ENCODE results near the gene GNAZ.

The GNAZ gene

DNA sequence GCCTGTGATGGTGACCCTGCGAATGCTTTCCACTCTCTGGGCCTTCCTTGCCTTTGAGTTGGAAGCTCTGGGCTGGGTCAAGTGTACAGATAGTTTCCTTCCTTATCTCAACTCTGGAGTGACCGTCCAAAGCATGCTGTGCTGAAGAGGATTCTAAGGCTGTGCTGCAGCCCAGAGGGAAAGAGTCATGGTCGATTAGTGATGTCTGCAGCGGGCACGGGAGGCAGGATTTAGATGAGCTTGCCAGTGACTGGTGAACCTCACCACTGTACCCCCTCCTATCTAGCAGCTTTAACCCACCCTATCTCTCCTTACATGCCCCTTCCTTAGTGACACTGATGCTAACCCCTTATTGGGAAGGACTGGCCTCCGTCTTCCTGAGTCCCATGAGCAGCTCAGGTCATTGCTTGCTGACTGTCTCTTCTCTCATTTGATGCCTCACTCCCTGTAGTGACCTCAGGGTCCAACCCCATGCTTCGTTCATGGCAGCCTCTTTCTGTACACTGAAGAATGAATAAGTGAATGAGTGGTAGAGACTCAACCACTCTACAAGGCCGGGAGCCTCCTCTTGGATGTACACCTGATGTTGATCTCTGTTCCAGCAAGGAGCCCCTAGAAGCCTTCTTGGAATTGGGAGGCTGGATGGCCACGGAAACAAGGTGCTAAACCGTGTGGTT lies 6.7 kb downstream of the GNAZ start:
- DNase-seq (ENCODE audit: low spot score): no peak

DNA sequence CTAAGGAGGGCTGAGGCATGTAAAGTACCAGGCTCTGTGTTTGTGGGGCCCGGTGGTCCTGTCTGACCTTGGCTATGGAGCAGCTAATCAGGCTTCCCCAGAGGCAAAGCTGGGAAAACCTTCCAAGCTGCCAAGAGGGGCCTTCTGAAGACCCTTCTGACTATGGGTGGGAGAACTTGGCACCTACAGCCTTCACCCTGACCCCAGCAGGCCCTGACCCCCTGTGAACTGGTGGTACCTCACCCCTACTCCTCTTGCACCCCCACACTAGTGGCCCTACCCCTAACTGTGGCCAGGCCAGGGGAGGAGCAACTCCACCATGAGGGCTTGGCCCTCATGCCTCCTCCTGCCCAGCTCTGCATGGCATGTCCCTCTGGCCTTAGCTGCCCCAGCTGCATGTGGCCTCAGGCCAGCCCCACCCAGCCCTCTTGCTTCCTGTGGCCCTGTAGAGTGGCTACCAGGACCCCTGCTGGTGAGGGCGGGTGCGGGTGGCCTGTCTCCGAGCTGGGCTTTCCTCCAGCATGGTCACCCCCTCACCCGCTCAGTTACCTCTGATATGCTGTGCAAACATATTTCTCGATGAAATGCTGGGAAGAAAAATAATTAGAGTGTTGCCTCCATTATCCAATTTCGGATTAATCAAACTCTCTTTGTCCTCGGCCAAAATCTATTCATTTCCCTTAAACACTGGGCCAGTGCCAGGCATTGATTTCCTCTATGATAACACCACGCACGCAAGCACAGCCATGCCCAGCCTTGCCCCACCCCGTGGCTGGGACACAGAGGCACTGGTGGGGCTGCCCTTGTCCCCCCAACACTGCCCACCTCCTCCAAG lies 7.5 kb downstream of the GNAZ start:
- no peak for DNase-seq (ENCODE audit: low spot score)

DNA sequence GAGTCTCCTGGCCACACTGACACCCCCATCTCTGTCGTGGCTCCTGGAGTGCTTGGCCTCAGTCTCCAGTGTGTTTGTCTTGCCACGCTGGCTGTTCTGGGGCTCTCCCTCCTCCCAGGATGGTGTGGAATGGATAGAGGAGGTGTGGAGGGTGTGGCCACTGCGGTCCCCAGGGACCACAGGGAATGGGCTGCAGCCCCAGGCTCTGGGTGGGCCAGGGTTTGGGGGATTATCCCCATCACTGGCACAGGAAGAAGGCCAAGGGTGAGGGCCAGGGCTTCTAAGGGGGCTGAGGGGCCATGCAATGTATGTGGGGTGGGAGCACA lies 8.1 kb downstream of the GNAZ start:
- DNase-seq (ENCODE audit: low spot score): no peak

DNA sequence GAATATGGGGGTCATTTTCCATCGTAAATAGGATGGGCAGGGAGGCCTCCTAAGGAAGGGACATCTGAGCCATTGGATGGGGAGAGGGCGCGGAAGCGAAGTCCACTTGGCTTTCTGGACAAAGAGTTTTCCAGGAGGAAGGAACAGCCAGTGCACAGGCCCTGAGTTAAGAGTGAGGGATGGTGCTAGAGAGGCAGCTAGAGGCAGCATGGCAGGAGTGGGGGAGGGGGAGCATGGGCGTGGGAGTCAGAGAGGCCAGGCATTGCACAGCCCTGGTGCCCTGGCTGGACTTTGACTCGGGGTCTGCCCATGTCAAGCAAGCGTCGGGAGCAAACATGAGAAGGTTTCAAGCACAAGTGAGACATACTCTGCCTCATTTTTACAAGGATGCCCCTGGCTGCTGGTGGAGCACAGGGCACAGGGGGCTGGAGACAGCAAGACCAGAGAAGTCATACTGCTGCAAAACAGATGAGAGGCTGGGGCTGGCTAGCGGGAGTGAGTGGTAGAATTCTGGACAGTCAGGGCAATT lies 9.0 kb downstream of the GNAZ start:
- no peak for DNase-seq (ENCODE audit: low spot score)

DNA sequence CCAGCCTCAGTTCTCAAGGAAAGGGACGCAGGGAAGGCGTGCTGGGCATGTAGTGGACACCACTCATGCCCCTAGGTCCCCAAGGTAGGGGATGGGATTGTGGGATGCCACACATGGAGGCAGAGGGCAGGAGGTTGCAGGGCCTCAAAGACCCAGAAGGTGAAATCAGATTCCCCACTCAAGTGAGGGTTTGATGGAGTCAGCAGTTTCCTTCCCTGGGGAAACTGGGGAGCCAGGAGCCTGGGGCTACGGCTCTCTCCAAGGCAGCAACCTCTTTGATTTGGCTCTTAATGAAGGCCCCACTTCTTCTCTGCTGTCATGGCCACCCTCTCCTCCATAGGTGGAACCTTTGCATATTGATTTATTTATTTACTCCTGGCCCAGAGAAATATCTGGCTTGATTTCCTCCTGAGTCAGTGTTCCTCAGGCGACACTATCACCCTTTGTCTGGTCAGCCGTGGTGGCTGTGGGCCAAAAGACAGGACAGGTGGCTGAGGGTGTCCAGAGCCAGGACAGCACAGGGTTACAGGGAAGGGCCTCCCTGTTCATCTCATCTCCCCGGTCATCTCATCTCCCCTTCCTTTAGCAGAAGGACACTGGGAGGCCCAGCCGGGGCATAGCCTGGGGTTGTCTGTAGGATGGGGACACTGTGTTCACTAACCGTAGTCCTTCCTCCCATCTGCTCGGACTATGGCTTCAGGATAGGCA lies 9.6 kb downstream of the GNAZ start:
- peak; percentile 44 for DNase-seq (ENCODE audit: low spot score)

DNA sequence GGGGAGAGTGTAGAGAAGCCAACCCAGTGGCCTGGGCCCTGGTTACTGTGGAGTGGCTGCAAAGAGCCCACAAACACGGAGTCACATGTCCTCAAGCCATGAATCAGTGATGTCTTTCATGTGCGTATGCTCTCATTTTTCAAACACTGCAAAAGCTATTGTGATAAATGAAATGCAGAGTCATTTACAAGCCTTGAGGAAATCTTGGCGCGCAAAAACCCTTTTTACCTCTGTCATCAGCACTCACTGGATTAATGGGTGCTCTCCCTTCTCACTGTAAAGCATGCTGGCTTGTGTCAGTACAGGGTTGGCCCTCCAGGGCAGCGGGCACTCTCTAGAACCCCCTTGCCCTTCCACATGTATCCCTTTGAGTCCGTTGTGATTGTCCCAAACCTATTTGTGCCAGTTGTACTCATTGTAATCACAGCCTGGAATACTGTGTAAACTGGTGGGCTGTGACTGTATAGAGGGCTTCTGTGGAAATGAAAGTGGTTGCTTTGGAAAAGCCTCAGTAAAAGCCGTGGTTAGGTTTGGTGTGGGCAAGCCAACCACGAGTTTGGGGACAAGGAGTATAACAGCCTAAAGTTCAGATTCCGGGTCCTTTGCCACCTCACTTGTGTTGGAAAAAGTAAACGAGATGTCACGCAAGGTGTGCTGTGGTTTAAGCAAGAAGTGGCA lies 10.4 kb downstream of the GNAZ start:
- peak; percentile 70 for DNase-seq (ENCODE audit: low spot score)

DNA sequence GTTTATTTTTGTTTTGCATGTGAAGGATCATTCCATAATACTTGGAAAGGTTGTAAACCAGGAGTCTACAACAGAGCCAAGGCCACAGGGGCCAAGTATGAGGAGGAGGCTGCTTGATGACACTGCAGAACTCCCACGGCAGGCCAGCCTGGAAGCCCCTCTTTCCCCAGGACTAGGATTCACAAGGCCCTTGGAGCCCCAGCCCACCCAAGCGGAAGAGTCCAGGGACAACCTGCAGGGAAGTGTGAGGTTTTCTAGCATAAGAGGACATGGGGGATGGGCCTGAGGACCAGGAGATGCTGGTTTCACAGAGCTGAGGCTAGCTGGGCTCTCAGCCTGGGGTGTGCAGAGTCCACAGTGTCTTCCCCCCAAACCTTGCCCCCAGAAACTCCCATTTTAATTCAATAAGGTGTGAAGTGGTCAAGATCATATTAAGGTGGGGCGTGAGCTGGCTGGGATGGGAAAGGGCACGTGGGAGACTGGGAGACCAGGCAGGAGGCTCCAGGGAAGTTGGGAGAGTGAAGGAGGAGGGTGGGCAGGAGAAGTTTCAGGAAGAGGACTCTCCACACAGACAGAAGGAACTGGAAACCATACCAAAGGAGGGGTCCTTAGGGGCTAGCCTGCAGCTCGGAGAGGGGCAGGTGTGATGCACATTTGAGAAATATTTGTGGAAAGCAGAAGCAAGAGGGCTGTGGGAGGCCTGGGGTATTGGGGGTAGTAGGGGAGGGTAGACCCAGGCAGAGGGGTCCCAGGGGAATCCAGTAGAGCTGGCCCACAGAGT lies 12.4 kb downstream of the GNAZ start:
- no peak for DNase-seq (ENCODE audit: low spot score)

DNA sequence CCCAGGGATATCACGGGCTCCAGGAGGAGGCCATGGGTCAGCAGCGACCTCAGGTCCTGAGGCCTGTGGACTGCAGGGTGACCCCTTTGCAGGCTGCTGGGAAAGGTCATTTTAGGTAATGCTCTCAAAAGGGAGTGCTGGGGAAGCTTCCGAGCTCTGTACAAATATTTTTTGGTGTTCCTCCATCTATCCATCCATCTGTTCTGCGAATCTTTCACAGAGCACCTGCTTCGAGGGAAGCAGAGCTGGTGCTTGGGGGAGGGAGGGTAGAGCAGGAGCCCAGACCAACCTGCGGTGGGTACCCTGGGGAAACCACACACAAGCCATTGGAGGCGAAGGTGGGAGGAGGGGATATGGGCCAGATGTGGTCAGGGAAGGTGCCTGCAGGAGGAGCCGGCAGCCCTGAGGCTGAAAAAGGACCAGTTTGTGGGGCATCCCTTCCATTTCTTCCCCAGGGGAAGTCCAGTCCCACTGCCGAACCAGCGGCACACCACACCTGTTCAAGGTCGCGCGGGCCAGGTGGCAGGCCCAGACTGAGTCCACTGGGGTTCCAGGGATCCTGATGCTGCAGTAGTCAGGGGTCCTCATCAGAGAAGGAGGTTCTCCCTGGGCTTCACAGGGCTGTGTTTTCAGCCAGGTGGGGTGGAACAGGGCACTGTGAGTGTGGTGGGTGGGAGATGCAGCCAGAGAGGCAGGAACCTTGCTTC lies 13.1 kb downstream of the GNAZ start:
- DNase-seq (ENCODE audit: low spot score): no peak

DNA sequence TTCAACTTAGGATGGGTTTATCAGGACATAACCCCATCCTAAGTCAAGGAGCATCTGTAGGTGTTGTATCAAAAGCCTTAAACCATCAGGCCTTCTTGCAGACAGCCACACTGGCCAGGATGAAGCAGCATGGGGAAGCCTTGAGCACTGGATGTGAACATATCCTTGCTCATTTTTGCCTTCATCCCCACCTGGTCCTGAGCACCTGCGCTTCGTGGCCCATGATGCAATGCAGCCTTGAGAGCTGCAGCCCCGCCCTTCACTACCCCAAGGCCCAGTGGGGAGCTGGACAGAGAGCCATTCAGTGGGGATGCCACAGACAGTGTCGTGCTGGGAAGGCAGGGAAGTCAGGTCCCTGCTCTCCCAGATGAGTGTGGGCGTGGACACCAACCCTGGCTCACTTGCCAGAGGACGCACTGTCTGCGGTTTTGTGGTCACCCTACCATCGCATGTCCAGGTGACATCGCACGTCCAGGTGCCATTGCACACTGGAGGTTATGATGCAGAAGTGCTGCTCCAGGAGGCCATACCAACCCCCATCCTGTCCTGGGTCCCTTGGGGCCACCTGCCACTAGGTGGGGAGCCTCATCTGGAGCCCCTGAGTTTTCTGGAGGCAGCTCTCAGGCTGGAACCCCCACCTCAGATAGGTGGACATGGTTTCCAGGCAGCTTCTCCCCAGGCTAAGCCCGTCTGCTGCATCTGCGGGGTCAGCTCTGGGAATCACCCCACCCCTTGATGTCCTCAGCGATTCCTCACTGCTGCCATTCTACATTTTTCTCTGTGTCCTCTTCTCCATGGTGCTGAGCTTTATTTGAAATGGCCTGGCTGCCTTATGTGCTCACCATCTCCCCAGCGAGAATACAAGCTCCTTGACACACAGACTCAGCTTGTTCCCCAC lies 14.4 kb downstream of the GNAZ start:
- no peak for DNase-seq (ENCODE audit: low spot score)

DNA sequence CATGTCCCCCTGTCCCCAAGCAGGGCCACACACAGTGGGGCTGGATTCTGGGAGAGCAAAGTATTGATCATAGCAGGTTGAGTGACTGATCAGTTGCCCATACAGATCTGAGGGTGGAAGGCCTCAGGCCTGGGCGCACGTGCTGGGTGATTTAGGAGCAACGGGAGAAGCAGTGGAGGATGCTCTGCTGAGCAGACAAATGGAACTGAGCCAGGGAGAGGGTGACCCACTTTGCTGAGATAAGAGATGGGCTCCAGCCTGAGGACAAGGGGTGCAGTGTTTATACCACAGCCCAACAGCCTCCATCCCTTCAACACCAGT lies 15.0 kb downstream of the GNAZ start:
- DNase-seq (ENCODE audit: low spot score): no peak

DNA sequence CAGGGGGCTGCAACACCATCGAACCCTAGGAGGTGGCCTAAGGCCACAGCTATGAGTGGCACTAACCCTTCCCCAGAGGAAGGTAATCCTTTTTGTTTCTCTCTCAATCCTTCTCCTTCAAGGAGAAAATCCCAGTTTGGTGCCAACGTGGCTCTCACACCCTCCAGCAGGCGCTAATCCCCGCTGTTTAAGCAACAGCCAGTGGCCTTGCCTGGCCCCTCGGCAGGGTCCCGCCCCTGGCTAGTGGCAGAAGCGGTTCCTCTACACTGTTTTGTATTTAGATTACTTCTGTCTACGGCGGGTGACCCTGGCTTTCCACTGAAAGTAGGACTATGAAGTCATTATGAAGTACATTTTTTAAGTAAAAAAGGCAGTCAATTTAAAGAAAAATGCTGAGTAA lies 15.5 kb downstream of the GNAZ start:
- DNase-seq (ENCODE audit: low spot score): no peak

DNA sequence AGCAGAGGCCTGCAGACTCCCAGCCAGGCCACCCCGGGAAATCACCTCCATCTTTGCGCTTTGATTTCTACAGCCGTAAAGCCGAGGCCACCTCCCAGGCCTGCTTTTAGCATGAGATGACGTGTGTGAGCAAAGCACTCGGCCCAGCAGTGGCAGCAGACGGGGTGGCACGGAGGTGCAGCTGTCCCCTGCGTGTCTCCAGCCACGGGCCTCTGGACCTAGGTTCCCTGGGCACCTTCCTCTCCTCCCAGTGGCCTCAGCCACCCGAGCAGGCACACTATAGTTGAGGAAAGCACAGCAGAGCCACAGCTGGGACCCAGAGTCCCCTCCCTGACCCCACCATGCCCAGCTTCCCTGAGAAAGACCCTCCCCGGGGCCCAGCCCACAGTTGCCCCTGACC lies 15.9 kb downstream of the GNAZ start:
- no peak for DNase-seq (ENCODE audit: low spot score)

DNA sequence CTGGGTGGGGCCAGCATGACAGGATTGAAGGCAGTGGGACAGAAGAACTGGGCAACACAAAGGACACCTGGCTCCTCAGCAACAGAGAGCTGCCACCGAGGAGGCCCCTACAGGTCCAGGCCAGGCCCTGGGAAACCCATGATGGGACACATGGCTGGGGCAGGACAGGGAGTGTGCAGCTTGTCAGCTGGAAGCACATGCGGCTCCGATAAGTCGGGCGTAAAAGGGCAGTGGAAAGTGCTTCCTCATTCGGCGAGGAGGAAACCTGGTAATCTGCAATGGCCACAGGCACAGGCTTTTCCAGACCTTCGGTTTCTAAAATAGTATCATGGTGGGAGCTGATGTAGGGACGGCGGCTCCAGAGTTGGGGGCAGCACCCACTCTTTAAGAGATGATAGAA lies 16.5 kb downstream of the GNAZ start:
- DNase-seq (ENCODE audit: low spot score): no peak

DNA sequence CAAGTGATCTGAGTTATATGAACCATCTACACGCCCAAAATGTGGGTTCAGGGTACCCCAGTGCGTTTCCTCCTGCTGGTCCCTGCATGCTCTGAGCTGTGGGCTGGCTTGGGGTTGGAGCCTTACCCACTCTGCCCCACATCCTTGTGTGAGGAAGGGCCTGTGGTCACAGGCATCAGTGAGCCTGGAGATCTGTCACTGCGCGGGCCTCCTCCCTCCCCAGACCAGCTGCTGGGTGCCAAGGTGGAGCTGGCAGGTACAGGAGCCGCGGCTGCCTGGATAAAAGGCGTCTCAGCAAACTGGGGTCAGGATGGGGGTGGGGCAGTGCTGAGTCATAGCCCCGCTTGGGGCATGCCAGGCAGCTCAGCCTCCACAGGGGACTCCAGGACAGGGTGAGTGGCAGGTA lies 17.9 kb downstream of the GNAZ start:
- no peak for DNase-seq (ENCODE audit: low spot score)

DNA sequence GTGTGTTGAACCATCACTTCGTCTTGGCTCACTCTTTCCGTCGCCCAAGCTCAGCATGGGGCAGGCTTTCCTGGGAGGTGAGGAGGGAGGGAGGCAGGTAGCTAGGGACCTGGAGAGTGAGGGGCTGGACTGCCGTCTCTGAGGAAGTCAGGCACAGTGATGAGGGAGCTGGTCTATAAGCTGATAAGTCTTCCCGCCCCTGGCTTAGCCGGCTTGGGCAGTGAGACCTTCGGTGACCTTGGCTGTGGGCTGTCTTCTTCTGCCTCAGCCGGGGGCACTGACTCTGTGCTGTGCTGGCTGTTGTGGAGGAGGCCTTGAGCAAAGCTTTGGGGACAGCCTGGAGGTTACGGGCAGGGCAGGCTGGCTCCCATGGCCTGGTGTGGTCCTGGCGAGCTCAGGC lies 18.7 kb downstream of the GNAZ start:
- no peak for DNase-seq (ENCODE audit: low spot score)

DNA sequence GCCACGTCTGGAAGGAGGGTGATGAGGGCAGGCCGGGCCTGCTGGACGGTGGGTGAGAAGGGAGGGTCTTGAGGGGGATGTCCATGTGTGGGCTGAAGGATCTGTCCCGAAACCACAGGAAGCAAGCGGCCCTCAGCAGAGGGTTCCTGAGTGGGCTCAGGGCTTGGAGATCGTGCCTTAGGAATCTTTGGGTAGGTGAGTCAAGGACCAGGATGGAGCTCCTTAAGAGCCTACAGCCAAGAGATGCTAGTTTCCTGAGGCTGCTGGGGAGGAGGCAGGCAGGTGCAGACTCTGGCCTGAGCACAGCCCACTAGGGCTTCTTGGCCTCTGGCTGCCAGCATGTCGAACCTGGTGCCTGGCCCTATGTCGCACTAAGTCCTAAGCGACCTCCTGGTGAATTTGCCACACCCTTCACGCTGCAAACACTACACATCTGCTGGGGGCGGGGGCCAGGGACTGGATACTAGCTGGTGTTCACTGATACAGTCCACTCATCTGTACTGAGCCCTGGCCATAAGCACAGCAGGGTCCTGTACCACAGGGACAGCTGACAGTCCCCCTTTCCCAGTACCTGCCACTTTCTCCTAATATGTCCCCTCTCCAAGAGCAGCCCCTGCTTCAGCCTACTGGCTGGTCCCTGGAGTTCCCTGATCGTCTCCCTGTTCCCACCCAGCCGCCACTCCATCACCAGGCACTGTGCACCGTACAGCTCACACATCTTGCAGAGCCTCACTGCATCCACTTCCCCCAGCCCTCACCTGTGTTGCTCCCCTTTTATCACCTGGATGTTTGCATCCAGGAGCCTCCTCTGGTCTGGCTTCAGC lies 19.5 kb downstream of the GNAZ start:
- no peak for DNase-seq (ENCODE audit: low spot score)

DNA sequence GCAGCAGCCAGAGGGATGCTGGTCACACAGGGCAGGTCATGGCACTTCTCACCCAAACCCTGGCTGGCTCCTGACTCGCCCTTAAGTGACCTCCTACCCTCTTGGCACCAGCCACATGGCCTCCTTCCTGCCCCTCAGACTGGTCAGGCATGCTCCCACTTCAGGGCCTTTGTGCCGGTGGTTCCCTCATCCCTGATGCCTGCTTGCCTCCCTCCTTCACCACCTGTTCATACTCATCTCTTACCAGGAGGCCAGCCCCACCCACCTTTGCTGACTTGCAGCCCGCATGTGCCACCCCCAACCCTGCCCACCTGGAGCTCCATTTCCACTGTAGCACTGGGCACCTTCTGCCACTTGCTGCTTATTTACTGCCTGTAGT lies 20.1 kb downstream of the GNAZ start:
- no peak for DNase-seq (ENCODE audit: low spot score)

DNA sequence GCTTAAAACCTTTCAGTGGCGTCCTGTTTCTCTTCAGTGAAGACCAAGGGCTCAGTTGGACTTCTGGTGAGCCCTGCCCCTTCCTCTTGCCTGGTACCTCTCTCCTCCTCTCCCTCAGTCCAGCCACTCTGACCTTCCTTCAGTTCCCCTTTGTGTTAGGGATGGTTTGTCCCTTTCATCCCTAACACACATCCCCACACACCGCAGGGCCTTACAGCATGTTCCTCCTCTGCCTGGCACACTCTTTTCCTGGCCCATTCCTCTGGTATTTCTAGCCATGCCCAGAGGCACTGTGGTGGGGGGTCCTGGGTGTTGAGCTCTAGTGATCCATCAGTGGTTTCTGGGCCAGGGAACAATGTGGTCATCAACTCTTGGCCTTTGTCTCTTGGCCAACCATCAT lies 21.4 kb downstream of the GNAZ start:
- no peak for DNase-seq (ENCODE audit: low spot score)
